CD14-positive monocyte (primary cell): ENCODE results near the gene GABBR2. TPM values are rescaled to one million over a fixed set of nuclear protein-coding genes. Genes with fewer than 3 reads are reported as not detected.

Experiments
- DNase-seq, 3 donors: peaks; one replicate each; pipeline ENCODE4 v3.0.0-alpha.2; 2011 to 2022
- H2AFZ ChIP-seq: 2 replicates; pipeline ENCODE4 v1.6.0; 2012; ENCODE audit warnings: mild to moderate bottlenecking, low read depth, low read length, inconsistent platforms; ENCODE audit not compliant: insufficient read depth, poor library complexity, severe bottlenecking
- H3K27ac ChIP-seq, 2 donors: 1 replicate in 1 of 2; 2 replicates in 1 of 2; pipeline ENCODE4 v1.5.1; 2012 to 2013; ENCODE audit warnings: low read length in 2 of 2, control low read depth in 1 of 2, inconsistent platforms in 1 of 2, low read depth in 1 of 2, mild to moderate bottlenecking in 1 of 2
- H3K27me3 ChIP-seq, 2 donors: one replicate each; pipeline versions ENCODE4 v1.6.0 to v1.6.1; 2011 to 2013; ENCODE audit warnings: low read length in 2 of 2; ENCODE audit not compliant: control insufficient read depth in 2 of 2, insufficient read depth in 2 of 2
- H3K36me3 ChIP-seq, 2 donors: replicated peaks in 1 of 2; 1 replicate in 1 of 2; 2 replicates in 1 of 2; pipeline versions ENCODE4 v1.5.1 to v1.6.1; 2012 to 2013; ENCODE audit warnings: low read length in 2 of 2, control low read depth in 1 of 2, inconsistent platforms in 1 of 2, mild to moderate bottlenecking in 1 of 2; ENCODE audit not compliant: insufficient read depth in 2 of 2, control insufficient read depth in 1 of 2
- H3K4me1 ChIP-seq, 2 donors: 1 replicate in 1 of 2; 2 replicates in 1 of 2; pipeline versions ENCODE4 v1.5.1 to v1.6.1; 2012 to 2013; ENCODE audit warnings: low read length in 2 of 2, control low read depth in 1 of 2, inconsistent platforms in 1 of 2, mild to moderate bottlenecking in 1 of 2, moderate library complexity in 1 of 2; ENCODE audit not compliant: insufficient read depth in 2 of 2, control insufficient read depth in 1 of 2
- H3K4me2 ChIP-seq: replicated peaks from 2 replicates; pipeline ENCODE3; 2012; ENCODE audit warnings: low read length, moderate library complexity, mild to moderate bottlenecking; ENCODE audit not compliant: poor library complexity, severe bottlenecking; ENCODE audit errors: extremely low read depth
- H3K4me3 ChIP-seq, 3 experiments: fragments of 200-600 bp in 1 of 3; sonication (generic) in 1 of 3; replicated peaks in 1 of 3; 1 replicate in 2 of 3; 2 replicates in 1 of 3; pipeline ENCODE4 v1.5.1; 2011 to 2013; ENCODE audit warnings: low read length in 3 of 3, mild to moderate bottlenecking in 3 of 3, control low read depth in 2 of 3, low read depth in 2 of 3, inconsistent platforms in 1 of 3, moderate library complexity in 1 of 3
- H3K79me2 ChIP-seq: 2 replicates; pipeline ENCODE4 v1.6.0; 2012; ENCODE audit warnings: mild to moderate bottlenecking, control low read depth, inconsistent platforms, low read length, moderate library complexity; ENCODE audit not compliant: insufficient read depth
- H3K9ac ChIP-seq: 2 replicates; pipeline ENCODE4 v1.6.0; 2017; ENCODE audit warnings: low read length, mild to moderate bottlenecking; ENCODE audit not compliant: insufficient read depth, poor library complexity, severe bottlenecking
- H3K9me3 ChIP-seq, 2 donors: replicated peaks in 1 of 2; 1 replicate in 1 of 2; 2 replicates in 1 of 2; pipeline versions ENCODE4 v1.5.1 to v1.6.1; 2012 to 2013; ENCODE audit warnings: low read length in 2 of 2, control low read depth in 1 of 2; ENCODE audit not compliant: control insufficient read depth in 1 of 2, insufficient read depth in 1 of 2
- H4K20me1 ChIP-seq: 2 replicates; pipeline ENCODE4 v1.6.0; 2012; ENCODE audit warnings: mild to moderate bottlenecking, low read length, control low read depth, moderate library complexity; ENCODE audit not compliant: insufficient read depth
- H3K27ac Mint-ChIP-seq, 7 donors: one replicate each; pipeline ENCODE4 v1.8.0; 2020; ENCODE audit warnings: mild to moderate bottlenecking in 7 of 7, mixed read lengths in 7 of 7, moderate library complexity in 6 of 7, inconsistent platforms in 2 of 7
- H3K27me3 Mint-ChIP-seq, 3 donors: one replicate each; pipeline ENCODE4 v1.8.0; 2021 to 2022; ENCODE audit warnings: low read depth in 3 of 3, mild to moderate bottlenecking in 3 of 3, mixed read lengths in 3 of 3, moderate library complexity in 3 of 3, inconsistent platforms in 1 of 3
- H3K36me3 Mint-ChIP-seq, 2 donors: one replicate each; pipeline ENCODE4 v1.8.0; 2020; ENCODE audit warnings: mixed read lengths in 2 of 2, inconsistent platforms in 1 of 2, mild to moderate bottlenecking in 1 of 2
- H3K4me1 Mint-ChIP-seq: one replicate; pipeline ENCODE4 v1.8.0; 2020; ENCODE audit warnings: mild to moderate bottlenecking, mixed read lengths
- H3K4me3 Mint-ChIP-seq, 2 donors: one replicate each; pipeline ENCODE4 v1.8.0; 2020; ENCODE audit warnings: mild to moderate bottlenecking in 2 of 2, mixed read lengths in 2 of 2, moderate library complexity in 1 of 2
- H3K9me3 Mint-ChIP-seq, 7 donors: one replicate each; pipeline ENCODE4 v1.8.0; 2020 to 2022; ENCODE audit warnings: mixed read lengths in 7 of 7, mild to moderate bottlenecking in 6 of 7, moderate library complexity in 6 of 7, inconsistent platforms in 2 of 7
- CTCF ChIP-seq: fragments of 200-600 bp; IDR thresholded peaks from one replicate; pipeline ENCODE4 v1.8.0; 2022; ENCODE audit warnings: antibody characterized with exemption, mild to moderate bottlenecking
- WGBS: methylation state at CpG from one replicate; pipeline ENCODE4 v1.1.5; 2013; ENCODE audit warnings: missing lambda C conversion rate; ENCODE audit not compliant: insufficient coverage; 5-methylcytosine and 5-hydroxymethylcytosine counted together
- intact Hi-C, 2 donors: fragments of 100-400 bp; cut with micrococcal nuclease; formaldehyde crosslinking; loops; one replicate each; pipeline versions ENCODE4 v1.15.0 to v1.15.1; 2023
- polyA plus RNA-seq, 3 donors: library from polyadenylated mRNA; depleted of rRNA in 1 of 3; unstranded in 2 of 3; stranded (reverse) in 1 of 3; fragments of 300-500 nt in 2 of 3; fragments of >200 nt in 1 of 3; fragmentation: Illumina TruSeq in 2 of 3; gene quantifications; 1 replicate in 2 of 3; 2 replicates in 1 of 3; pipeline ENCODE4 v1.2.3, GENCODE V29; 2012 to 2021

GABBR2 gene
- polyA plus RNA-seq, 3 donors = not detected

GRCh38 chr9:98471185-98471584, 237.6 kb downstream of the GABBR2 start:
- Mint-ChIP-seq H3K4me3 (no peak overlapping the region), H3K36me3 (no peaks in the 10 kb centered on the region)

GRCh38 chr9:98468567-98469239, 240.0 kb downstream of the GABBR2 start:
- no peak for DNase-seq
- Histone ChIP-seq H3K27ac (no peak overlapping the region), H3K27me3 (no peaks in the 10 kb centered on the region), H4K20me1 (no peaks in the 10 kb centered on the region), H3K9me3 (peaks cover 0 to 7% of the 10 kb centered on the region in 2 donors), H3K4me2 (no peak overlapping the region), H3K9ac (no peak overlapping the region), H2AFZ (no peak overlapping the region), H3K4me3 (no peak overlapping the region), H3K79me2 (no peaks in the 10 kb centered on the region), H3K4me1 (no peaks in the 10 kb centered on the region), H3K36me3 (no peaks in the 10 kb centered on the region)
- Mint-ChIP-seq H3K27ac (no peak overlapping the region), H3K4me3 (no peak overlapping the region), H3K36me3 (no peaks in the 10 kb centered on the region), H3K4me1 (no peaks in the 10 kb centered on the region), H3K27me3 (peaks cover 0 to 5% (median 2%) of the 10 kb centered on the region in 3 donors), H3K9me3 (peaks cover 2 to 18% (median 9%) of the 10 kb centered on the region in 7 donors)
- intact Hi-C loops = no loop called here
- WGBS = 94% methylated on average over 5 of the region's 5 CpGs
- TF ChIP-seq CTCF = no peak

More at GRCh38 chr9:98471185-98471584, 237.6 kb downstream of the GABBR2 start:
- no peak for DNase-seq
- no peaks in the 10 kb centered on the region for H3K9me3 ChIP-seq
- H3K4me2 ChIP-seq = no peak overlapping the region
- no peak for TF ChIP-seq CTCF
- intact Hi-C loops = no loop called here
- H3K27me3 ChIP-seq = no peaks in the 10 kb centered on the region
- no peaks in the 10 kb centered on the region for H3K4me1 Mint-ChIP-seq
- H3K4me3 ChIP-seq = no peak overlapping the region
- peaks cover 0 to 5% (median 0%) of the 10 kb centered on the region in 7 donors for H3K9me3 Mint-ChIP-seq
- no peak overlapping the region for H3K27ac Mint-ChIP-seq
- no peak overlapping the region for H3K9ac ChIP-seq
- H3K79me2 ChIP-seq = no peaks in the 10 kb centered on the region
- no peak overlapping the region for H3K27ac ChIP-seq
- WGBS = 10% methylated on average over 1 of the region's 3 CpGs
- no peaks in the 10 kb centered on the region for H4K20me1 ChIP-seq
- H3K36me3 ChIP-seq = no peaks in the 10 kb centered on the region
- H3K4me1 ChIP-seq = no peaks in the 10 kb centered on the region
- peaks cover 1 to 6% (median 5%) of the 10 kb centered on the region in 3 donors for H3K27me3 Mint-ChIP-seq
- no peak overlapping the region for H2AFZ ChIP-seq
